Superior temporal gyrus (tissue), 1 donor: ENCODE measurements around the gene SLX4IP.

Experiments used
- DNase-seq: peaks from one replicate; pipeline ENCODE4 v3.0.0-alpha.2; 2016; ENCODE audit errors: extremely low spot score

The SLX4IP gene

DNA sequence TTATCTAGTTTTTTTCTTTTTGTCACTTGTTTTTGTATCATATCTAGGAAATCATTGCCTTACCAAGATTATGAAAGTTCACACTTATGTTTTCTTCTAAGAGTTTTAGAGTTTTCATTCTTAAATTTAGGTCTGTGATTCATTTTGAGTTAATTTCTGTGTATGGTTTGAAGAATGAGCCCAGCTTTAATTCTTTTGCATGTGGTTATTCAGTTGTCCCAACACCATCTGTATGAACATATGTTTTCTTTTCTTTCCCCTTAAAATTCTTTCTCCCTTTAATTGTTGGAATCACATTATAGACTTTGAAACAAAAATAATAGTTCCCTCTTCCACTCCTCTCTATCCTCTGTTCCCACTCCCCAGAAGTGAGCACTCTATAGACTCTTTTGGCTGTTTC lies 85.4 kb downstream of the SLX4IP start:
- peak; percentile 52 for DNase-seq

DNA sequence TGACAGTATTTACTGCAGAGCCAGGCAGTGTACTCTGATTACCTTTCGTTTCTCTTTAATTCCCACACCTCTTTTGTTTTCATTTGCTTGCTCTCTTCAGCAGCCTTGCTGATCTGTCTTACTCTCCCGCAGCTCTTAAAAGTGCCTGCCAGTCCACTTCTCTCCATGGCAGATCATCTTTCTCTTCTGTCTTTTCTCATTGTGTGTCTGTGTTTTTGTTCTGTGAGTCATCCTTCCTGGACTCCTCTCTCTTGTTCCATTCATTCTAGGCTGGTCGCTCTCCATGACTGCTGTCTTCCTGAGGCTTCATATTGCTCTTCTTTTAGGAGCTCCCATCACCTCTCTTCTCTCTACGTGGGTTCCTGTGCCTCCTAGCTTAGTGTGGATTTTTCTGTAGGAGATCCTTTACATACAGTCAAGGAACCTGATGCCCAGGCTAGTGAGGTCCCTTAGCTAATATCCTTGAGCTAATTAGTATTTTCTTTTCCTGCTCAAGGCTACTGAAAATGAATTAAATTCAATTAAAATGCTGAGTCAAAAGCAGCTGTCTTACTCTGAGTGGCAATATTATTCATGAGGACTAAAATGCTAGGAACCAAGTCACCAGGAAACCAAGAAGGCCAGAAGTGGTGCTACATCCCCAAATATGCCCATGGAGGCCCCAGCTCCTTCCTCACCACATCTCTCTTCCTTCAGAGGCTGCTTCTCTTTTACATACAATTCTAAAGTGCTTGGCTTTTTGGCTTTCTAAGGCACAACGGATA lies 86.1 kb downstream of the SLX4IP start:
- no peak for DNase-seq

GRCh38 chr20:10521836-10522235 lies 86.7 kb downstream of the SLX4IP start:
- DNase-seq: no peak

DNA sequence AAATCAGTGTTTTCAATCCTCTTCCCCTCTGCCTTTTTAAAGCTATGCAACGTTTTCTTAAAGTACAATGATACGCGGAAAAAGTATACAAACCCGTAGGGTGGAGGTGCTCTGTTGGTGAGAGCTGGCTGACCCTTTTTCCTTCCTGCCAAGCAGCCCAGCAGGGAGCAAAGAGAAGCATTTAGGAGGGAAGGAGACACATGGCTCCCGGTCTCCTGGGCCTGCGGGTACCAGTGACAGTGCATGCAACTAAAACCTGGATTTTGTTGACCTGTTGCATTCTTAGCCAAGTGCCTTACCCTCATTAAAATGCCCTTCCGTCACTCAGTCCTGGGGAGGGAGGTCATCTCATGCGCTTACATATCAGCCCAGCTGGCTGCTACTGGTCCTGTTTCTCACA lies 87.2 kb downstream of the SLX4IP start:
- no peak for DNase-seq

DNA sequence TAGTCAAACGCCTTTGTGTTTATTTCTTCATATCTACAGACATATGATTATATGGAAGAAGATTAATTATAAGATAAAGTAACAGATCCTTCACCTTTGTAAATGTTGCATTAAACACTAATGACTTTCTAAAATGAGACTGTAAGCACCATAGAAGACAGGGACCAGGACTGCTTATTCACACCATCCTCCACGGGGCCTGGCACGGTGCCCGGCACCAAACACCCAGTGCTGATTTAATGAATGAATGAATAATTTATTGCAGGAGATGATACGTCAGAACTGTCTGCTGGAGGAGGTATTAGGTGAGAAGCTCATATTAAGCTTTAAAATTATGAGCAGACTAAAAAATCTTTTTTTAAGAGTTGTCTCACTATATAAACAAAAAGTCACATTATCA lies 88.3 kb downstream of the SLX4IP start:
- no peak for DNase-seq

DNA sequence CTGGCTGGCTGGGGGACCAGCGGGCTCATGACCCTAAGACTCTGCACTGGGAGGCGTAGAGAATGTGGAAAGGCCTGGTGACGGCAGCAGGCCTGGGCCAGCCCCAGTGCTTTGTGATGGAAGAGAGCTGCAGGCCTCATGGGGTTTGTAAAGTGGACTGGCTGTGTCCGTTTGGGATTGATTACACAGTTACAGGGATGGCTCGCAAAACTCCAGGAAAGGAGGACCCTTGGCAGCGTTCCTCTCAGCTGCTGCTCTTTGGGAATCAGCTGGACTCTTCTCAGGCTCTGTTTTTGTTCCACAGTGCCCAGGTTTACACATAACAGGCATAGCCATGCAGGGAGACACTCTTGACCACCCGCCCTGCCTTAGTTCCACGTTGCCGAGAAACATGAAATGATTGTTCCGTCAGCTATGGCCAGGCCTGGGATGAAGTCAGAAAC lies 89.0 kb downstream of the SLX4IP start:
- DNase-seq: no peak

DNA sequence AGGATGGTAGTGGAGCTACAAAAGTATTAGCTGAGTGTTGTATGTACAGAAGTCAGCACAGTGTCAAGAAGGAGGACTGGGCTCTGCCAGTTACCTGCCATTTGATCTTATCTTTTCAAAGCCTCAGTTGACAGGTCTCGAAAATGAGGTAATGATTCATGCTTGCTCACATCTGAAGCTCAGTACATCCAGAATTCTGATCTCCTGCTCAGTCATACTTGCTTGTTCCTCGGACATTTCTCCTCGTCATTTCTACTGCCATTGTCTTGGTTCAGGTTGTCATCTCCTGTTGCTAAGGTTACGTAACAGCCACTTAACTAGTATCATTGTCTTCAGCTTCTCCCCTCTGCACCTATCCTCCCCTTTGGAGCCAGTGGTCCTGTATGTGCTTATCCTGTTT lies 89.5 kb downstream of the SLX4IP start:
- DNase-seq: no peak

GRCh38 chr20:10527781-10528180 lies 92.7 kb downstream of the SLX4IP start:
- DNase-seq: no peak

DNA sequence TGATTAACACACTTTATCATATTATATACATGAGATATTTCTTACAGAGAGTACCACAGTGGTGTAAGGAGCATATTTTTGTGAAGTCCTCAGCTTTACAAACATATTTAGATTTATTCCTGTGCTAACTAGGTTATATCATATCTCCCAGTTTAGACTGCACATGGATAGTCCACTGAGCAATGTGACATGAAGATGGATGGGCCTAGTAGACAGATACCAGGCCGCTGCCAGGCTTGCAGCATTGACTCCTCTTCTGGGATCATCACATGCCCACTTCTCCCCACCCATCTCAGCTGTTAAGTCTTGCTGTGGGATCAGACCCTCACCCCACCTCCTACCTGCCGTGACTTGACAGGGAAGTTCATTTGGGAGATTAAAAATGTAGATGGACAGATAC lies 95.8 kb downstream of the SLX4IP start:
- DNase-seq: no peak

GRCh38 chr20:10531848-10532247 lies 96.7 kb downstream of the SLX4IP start:
- DNase-seq: no peak

- DNase-seq: no peak
Observed at GRCh38 chr20:10532361-10532760, 97.3 kb downstream of the SLX4IP start.

DNA sequence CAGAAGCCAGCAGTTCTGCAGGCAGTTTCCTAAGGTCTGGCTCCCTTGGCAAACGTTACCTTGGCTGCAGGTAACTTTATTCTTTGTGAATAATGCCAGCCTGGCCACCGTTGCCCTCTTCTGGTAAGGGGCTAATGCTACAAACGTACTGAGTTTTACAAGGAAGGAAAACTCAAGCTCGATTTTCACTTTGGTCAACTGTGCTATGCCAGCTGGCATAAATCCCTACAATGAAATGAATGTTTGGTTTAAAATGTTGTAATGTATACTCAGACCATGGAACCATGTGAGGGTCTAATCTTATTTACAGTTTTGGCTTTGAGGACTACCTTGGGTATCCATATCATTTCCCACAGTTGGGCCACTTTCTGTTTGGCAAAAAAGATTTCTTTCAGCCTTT lies 101.4 kb downstream of the SLX4IP start:
- DNase-seq: no peak

DNA sequence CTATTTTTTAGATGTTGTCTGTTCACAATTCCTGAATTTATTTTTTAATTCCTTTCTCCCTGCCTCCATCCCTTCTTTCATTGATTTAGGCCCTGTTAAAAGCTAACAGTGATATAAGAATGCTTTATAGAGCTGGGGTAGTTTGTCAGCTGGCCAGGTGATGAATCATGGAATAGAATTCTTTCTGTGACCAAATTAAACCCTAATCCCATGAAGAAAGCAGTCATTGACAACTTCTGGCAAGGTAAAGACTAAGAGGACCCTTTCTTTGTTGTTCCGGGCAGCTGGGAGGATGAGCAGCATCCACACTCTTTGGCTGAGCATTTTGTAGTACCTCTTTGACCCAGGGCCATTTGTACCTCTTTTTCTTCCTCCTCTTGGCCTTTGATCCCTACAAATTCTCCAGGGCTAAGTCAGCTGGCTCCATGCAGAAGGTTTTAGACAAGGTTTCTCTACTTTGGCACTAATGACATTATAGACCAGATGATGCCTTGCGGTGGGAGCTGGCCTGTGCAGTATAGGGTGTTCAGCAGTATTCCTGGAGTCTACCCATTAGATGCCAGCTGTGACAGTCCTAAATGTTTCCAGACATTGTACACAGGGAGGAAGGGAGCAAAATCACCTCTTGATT lies 102.9 kb downstream of the SLX4IP start:
- DNase-seq: no peak

GRCh38 chr20:10538768-10539167 lies 103.7 kb downstream of the SLX4IP start:
- DNase-seq: no peak

DNA sequence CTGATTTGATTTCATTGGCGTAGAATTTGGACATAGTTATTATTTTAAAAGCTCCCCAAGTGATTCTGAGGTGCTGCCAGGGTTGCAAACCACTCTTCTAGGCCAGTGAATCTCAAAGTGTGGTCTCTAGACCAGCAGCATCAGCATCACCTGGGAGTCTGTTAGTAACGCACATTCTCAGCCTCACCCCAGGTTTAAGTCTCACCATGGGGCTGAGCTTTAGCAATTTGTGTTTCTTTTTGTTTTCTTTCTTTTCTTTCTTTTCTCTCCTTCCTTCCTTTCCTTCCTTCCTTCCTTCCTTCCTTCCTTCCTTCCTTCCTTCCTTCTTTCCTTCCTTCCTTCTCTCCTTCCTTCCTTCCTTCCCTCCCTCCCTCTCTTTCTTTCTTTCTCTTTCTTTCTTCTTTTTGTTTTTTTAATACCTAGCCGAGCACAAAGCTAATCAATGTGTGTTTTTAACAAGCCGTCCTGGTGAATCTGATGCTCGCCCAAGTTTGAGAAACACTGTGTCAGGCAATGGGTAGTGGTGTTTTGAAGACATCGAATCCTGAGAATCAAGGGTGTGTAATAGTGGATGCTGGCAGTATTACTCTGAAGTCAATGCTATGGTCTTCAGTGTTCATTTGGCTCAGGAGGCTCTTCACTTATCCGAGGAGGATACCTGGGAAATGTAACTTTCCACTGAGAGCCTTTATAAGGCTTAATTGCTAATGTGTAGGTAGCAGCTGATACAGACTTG lies 104.9 kb downstream of the SLX4IP start:
- DNase-seq: no peak

GRCh38 chr20:10540636-10541493 lies 105.8 kb downstream of the SLX4IP start:
- DNase-seq: no peak

DNA sequence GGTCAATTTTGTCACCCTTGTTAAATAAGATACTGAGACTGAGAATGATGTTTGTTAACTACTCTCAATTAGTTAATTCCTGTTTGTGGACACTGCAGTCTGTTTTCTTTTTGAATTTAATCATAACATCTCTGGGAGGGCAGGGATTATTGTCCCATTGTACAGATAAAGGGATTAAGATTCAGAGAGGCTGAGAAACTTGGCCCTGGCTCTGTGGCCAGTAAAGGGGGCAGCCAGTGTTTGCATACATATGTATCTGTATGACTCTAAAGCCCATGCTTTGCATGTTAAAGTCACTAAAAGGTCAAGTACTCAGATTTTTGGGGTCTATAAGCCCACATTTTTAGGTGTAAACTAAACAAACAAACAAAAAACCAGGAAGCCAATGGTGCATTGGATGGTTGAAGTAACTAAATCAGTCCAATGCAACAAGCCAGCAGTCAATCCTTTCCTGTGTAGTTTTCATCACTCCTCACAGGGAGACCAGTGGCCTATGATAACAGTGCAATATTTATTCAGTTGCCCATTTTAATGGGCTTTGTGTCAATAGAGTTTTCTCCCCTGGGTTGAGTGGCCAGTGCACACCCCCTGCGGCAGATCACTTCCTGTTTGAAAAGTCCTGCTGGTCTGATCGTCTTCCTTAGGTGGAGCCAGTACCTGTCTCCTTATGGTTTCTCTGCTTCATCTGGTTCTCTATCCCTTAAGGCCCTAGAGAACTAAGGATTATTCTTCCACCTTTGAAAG lies 106.7 kb downstream of the SLX4IP start:
- no peak for DNase-seq

DNA sequence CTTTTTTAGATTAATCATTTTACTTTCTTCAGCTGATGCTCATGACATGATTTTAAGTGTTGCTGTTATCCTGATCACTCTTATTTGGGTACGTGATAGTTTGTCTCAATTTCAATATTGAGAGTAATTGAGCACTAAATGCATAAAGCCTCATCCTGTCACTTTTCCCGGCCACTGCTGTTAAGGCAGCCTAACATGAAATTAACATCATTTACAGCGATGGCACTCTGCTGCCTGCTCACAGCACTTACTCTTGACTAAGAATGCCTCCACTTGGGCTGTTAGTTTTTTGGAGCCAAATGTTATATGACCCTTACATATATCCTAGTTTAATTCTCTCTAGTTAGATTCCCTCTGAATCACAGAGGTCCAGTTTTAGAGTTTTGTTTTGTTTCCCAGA lies 107.3 kb downstream of the SLX4IP start:
- DNase-seq: no peak

DNA sequence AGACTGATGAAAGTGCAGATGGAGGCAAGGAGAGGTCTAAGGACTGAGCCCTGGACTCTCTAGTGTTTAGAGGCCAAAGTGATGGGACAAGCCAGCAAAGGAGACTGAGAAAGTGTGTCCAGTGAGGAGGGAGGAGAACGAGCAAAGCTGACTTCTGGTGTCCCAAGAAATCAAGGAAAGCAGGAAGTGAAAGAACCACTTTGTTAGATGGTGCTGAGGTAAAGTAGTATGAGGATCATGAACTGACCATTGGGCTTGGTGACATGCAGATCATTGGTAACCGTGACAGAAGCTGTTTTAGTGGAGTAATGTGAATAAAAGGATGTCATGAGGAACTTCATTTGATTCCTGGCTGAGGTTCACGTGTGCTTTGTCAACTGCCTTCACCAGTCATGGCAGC lies 108.4 kb downstream of the SLX4IP start:
- no peak for DNase-seq

DNA sequence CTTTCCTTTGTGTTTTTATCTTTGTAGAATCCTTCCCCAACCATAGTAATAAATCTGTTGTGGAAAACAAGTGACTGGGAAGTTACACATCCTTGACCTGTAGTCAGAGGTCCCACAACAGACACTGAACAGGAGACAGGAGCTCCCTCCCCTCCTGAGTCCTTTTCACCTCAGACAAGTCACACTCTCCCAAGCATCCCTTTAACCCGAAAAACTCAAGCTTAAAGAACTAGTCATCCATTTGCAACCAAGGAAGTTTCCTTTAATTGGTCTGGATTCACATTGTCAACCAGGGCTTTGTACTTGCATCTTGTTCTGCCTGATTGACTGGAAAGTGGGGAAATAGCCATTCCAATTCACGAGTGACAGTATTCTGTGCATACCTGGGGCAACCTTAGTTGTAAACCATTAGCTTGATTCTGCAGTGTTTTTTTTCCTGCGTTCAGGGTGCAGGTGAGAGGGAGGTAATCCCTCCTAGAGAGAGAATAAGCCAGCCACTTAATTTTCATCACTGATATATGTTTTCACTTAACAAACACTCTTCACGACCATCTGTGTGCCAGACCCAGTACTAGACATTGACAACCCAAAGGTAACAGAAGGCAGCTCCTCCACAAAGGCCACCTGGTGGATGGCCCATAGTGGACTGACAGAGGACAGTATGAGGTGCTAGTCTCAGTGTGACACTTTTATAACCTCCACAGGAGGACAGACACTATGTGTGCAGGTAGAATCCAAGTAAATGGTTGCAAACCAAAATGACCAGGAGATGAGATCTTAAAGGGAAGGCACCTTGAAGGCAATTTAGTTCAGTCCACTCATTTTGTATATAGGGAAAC lies 112.4 kb downstream of the SLX4IP start:
- DNase-seq: no peak
